Panc1 (cell line): Measurements from ENCODE around the gene HDAC3.

ENCODE experiments used
- REST ChIP-seq, 2 experiments: IDR thresholded peaks; 2 replicates each; pipeline ENCODE4 v1.6.1; 2011 to 2012; ENCODE audit warnings: low read depth in 2 of 2, control low read depth in 1 of 2, low read length in 1 of 2, mild to moderate bottlenecking in 1 of 2, moderate library complexity in 1 of 2; ENCODE audit not compliant: insufficient read depth in 1 of 2
- TCF7L2 ChIP-seq: IDR thresholded peaks from 2 replicates; pipeline ENCODE4 v1.6.1; 2011; ENCODE audit warnings: mild to moderate bottlenecking, low read depth, low read length, inconsistent platforms

GRCh38 chr5:141618804-141619554 lies 17.7 kb downstream of the HDAC3 start, which contains the start of gene DIAPH1:
- TF ChIP-seq TCF7L2, result peak; percentile 56
- TF ChIP-seq REST (IDR thresholded peaks at IDR 0.05; ENCODE audit: insufficient read depth in 1 of 2, low read depth in 2 of 2, low read length in 1 of 2), result 0 out of 4 replicates have a peak, but pooled peaks of 1 of the 2 experiments have one; percentile 23
